GM12874 (cell line): ENCODE results near the gene MYOG.
A peak's percentile ranks its signal among the peaks of the same experiment; 100 is the strongest.

ENCODE experiments used
- TF ChIP-seq, protein P1 (sequence below): IDR thresholded peaks from 2 replicates; pipeline ENCODE4 v1.5.1; 2011; ENCODE audit warnings: low read depth, mild to moderate bottlenecking, control low read depth, low read length, moderate library complexity; ENCODE audit not compliant: insufficient read depth

The MYOG gene

DNA sequence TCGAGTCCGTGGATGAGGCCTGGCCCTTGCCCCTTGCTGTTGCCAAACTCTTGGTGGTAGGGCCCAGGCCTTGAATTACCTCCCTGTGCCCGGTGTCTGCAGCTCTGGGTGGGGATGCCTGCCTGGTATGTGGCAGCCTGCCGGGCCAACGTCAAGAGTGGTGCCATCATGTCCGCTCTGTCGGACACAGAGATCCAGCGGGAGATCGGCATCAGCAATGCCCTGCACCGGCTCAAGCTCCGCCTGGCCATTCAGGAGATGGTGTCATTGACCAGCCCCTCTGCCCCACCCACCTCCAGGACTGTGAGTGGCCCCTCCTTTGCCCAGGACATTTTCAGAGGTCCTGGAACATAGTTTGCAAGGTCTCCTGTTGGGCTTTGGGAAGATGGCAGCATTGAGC, 25.7 kb downstream of the MYOG start:
- TF ChIP-seq, protein P1, sequence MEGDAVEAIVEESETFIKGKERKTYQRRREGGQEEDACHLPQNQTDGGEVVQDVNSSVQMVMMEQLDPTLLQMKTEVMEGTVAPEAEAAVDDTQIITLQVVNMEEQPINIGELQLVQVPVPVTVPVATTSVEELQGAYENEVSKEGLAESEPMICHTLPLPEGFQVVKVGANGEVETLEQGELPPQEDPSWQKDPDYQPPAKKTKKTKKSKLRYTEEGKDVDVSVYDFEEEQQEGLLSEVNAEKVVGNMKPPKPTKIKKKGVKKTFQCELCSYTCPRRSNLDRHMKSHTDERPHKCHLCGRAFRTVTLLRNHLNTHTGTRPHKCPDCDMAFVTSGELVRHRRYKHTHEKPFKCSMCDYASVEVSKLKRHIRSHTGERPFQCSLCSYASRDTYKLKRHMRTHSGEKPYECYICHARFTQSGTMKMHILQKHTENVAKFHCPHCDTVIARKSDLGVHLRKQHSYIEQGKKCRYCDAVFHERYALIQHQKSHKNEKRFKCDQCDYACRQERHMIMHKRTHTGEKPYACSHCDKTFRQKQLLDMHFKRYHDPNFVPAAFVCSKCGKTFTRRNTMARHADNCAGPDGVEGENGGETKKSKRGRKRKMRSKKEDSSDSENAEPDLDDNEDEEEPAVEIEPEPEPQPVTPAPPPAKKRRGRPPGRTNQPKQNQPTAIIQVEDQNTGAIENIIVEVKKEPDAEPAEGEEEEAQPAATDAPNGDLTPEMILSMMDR: no peak

DNA sequence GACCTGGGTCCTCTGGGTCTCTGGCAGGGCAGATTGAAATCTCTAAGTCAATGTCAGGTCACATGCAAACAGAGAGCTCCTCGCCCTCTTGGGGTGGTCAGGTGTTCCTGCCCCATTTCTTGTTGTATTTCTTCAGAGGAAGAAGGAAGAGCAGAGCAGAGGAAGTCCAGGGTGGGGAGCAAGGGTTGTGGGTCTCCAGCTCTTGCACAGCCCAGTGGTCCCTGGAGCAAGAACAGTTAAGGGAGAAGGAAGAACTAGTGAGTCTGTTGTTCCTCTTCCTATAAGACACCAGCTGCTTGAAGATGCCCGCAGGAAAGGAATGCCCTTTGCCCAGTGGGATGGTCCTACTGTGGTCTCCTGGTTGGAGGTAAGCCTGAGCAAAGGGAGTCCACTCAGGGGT, 26.3 kb downstream of the MYOG start:
- TF ChIP-seq, protein P1: no peak

DNA sequence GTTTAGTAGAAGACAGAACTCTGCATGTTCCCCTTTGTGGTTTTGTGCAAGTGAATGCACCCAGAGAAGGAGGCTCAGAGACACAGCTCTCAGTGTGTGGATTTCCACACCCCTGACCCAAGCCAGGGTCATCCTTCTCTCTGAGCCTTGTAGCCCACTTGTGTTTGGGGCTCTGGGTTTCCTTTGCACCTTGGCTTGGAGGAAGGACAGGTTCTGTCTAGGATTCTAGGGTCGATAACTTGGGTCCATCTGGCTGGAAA, 27.2 kb downstream of the MYOG start:
- TF ChIP-seq, protein P1: no peak

DNA sequence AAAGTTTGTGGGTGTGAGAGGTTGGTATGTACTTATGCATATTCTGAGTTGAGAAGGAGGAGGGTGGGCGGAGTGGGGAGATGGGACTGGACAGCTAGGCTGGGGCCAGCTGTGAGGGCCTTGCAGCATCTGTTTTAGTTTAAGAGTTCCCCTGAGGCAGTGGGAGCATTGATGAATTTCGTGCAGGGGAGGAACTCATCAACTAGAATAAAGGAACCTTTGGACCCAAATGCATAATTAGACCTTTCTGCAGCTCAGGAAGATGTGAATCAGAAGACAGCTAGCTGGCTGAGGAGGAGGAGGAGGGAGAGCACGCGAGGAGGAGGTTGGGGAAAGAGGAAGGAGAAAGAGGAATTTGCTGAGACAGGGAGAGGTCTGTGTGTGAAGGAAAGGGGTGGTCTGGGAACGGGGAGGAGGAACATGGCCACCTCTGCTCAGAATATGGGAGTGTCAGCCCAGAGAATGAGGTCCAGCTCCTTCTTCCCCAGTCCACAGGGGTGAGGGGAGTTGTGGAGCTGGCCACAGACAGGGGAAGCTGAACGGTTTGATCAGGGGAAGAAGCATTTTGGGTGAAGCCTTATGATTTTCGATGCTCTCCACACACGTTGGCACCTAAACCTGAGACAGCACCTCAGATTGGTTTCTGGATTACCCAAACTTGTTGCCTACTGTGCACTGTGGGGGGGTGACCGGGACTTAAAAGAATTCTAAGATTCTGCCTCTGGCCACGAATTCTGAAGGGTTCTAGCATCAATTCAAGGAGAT, 27.7 kb downstream of the MYOG start:
- TF ChIP-seq, protein P1: no peak

DNA sequence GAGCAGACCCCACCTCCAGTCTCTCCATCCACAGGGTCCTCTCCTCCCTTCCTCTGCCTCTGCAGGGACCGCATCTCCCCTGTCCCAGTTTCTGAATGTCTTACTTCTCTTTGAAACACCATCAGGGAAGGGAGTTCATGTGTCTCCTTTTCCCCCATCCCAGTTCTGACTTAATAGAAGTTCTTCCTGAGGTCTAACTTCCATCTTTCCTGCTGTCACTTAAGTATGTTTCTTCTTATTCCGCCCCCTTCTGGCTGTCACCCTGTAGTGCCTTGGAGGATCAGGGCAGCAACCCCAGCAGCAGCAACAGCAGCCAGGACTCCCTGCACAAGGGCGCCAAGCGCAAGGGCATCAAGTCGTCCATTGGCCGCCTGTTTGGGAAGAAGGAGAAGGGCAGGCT, 29.3 kb downstream of the MYOG start:
- TF ChIP-seq, protein P1: peak; percentile 36; the same call in 1 of the 2 replicates

DNA sequence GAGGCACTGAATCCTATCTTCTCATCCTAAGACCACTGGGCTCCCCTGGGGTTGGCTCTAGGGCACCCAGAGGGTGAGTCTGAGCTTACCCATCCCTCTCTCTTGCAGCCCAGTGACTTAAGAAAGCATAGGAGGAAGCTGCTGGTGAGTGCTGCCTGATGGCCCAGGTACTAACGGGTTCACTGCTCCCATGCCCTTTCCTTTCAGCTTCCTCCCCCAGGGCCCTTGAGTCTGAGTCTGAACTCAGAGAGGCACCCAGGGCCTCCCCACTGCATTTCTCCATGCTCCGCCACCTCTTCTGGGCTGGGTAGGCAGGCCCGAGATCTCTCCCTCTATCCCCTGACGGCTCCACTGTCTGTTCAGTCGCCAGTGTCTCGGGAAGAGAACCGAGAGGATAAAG, 29.8 kb downstream of the MYOG start:
- TF ChIP-seq, protein P1: no peak

DNA sequence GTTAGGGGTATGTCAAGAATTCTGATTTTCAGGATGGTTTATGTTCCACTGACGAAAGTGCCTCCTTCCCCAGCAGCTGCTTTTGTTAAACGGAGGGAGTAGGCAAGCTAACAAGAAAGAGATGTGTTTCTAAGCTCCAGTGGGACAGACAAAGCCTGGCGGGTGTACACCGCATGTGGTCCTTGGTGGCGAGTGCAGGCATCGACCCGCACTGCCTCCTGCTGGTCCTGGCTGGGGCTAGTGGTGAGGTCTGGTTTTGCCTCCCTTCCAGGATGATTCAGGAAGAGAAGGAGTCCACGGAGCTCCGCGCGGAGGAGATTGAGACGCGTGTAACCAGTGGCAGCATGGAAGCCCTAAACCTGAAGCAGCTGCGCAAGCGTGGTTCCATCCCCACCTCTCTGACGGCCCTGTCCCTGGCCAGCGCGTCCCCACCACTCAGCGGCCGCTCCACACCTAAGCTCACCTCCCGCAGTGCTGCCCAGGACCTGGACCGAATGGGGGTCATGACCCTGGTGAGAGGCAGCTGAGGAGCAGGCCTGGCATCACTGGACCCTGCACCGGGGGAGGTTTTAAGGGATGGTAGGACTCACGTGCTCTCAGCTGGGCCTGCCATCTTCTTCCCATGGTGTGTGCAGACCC, 30.5 kb downstream of the MYOG start:
- TF ChIP-seq, protein P1: no peak

DNA sequence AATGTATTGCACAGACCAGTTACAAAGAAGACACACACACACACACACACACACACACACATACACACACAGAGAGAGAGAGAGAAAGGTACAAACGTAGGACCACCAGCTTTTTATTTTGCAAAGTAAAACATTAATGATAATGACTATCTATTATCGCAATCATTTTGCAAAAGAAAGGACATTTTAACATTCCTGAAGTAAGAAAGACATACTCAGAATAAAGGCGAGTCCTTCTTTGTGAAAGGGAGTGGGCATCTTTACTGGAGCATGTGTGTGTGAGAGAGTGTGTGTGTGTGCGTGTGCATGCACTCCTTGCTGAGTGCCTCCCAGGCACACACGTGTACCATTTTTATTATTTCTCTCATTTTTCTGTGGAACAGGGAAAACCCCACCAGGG, 31.2 kb downstream of the MYOG start:
- TF ChIP-seq, protein P1: no peak
